ENCODE results near the gene TMSB15C. TPM values are rescaled to one million over a fixed set of nuclear protein-coding genes. Genes with fewer than 3 reads are reported as not detected.

Gene TMSB15C
- total RNA-seq, 2 experiments from 2014 or later = 2.0 to 3.9 TPM

GRCh38 chrX:104039689-104040505 is 36.1 kb downstream of the TMSB15C start, which contains the start of gene H2BW2:
H2BW2 (plus strand) TSS chrX:104039956; CDS start chrX:104039995, 39 bp downstream.
- ATAC-seq = no peak

More at GRCh38 chrX:104039689-104040505, 36.1 kb downstream of the TMSB15C start, which contains the start of gene H2BW2:
- Mint-ChIP-seq H3K27ac (no peak within 1 kb of the TSS), H3K4me1 (ENCODE audit: low read depth) (no peaks in the 10 kb centered on the region), H3K4me3 (no peak within 1 kb of the TSS), H3K36me3 (ENCODE audit: low read depth) (no peaks in the 10 kb centered on the region), H3K9me3 (no peaks in the 10 kb centered on the region), H3K27me3 (peaks cover 1% of the 10 kb centered on the region)
- DNase-seq = no peak
- intact Hi-C loops (cut with micrococcal nuclease) = no loop called here
- no peak for TF ChIP-seq CTCF (IDR thresholded peaks at IDR 0.05)
- POLR2A ChIA-PET = no interaction called here
- CTCF ChIA-PET = no interaction called here

Other genes starting within 250 kb of the TMSB15C start
- gene RAB9B, start 244.0 kb downstream of the TMSB15C start, total RNA-seq = under 1 TPM; 0.38 to 0.45 TPM
- gene TMSB15B, start 113.6 kb downstream of the TMSB15C start, total RNA-seq = 1 to 10 TPM; 6.7 to 7.2 TPM
- not detected for gene H2BW1, start 62.5 kb downstream of the TMSB15C start, total RNA-seq
- not detected for gene H2BW2, start 36.3 kb downstream of the TMSB15C start, total RNA-seq
- 1 to 10 TPM; 1.5 to 2.6 TPM for gene ZCCHC18, start 36.3 kb upstream of the TMSB15C start, total RNA-seq
- gene SLC25A53, start 80.8 kb upstream of the TMSB15C start, total RNA-seq = 1 to 10 TPM; 4.4 to 4.7 TPM
- gene FAM199X, start 90.2 kb upstream of the TMSB15C start, total RNA-seq = 1 to 10 TPM; 6.9 to 8.0 TPM
- not detected for gene ESX1, start 178.7 kb upstream of the TMSB15C start, total RNA-seq

Data from activated CD8-positive, alpha-beta T cell treated with anti-CD3 and anti-CD28 coated beads for 36 hours (primary cell).